Suprapubic skin (tissue), 4 donors: ENCODE results near the gene SUSD6. TPM values are rescaled to one million over a fixed set of nuclear protein-coding genes. Genes with fewer than 3 reads are reported as not detected.

Source experiments
- DNase-seq, 2 donors: peaks; one replicate each; pipeline ENCODE4 v3.0.0-alpha.2; 2019; ENCODE audit warnings: low spot score in 2 of 2
- H3K27ac ChIP-seq: fragments of 200-600 bp; sonication (generic); one replicate; pipeline ENCODE4 v1.5.1; 2019
- H3K27me3 ChIP-seq: fragments of 200-600 bp; sonication (generic); one replicate; pipeline ENCODE4 v1.5.1; 2019
- H3K36me3 ChIP-seq: fragments of 200-600 bp; sonication (generic); one replicate; pipeline ENCODE4 v1.5.1; 2019
- H3K4me1 ChIP-seq: fragments of 200-600 bp; sonication (generic); one replicate; pipeline ENCODE4 v1.5.1; 2019
- H3K4me3 ChIP-seq: fragments of 200-600 bp; sonication (generic); one replicate; pipeline ENCODE4 v1.5.1; 2019; ENCODE audit warnings: mild to moderate bottlenecking
- H3K9me3 ChIP-seq: fragments of 200-600 bp; sonication (generic); one replicate; pipeline ENCODE4 v1.5.1; 2019
- EP300 ChIP-seq: sonication (generic); formaldehyde crosslinking; IDR thresholded peaks from one replicate; pipeline ENCODE4 v1.6.1; 2017; ENCODE audit warnings: antibody characterized with exemption
- POLR2A ChIP-seq, 2 donors: fragments of 450-650 bp; IDR thresholded peaks; one replicate each; pipeline ENCODE4 v1.6.1; 2017; ENCODE audit warnings: antibody characterized with exemption in 2 of 2, mild to moderate bottlenecking in 2 of 2, moderate library complexity in 2 of 2
- POLR2AphosphoS5 ChIP-seq, 3 donors: sonication (generic); formaldehyde crosslinking; IDR thresholded peaks; one replicate each; pipeline ENCODE4 v1.6.1; 2017; ENCODE audit warnings: antibody characterized with exemption in 3 of 3
- WGBS: methylation state at CpG from one replicate; pipeline ENCODE4 v1.1.5; 2018; 5-methylcytosine and 5-hydroxymethylcytosine counted together
- total RNA-seq, 4 donors: library from RNA; depleted of rRNA; stranded (reverse); fragments of >200 nt; gene quantifications; one replicate each; pipeline ENCODE4 v1.1.0, GENCODE V29; 2016
- TF ChIP-seq, protein P1 (sequence below), 2 donors: fragments of 200-600 bp in 1 of 2; fragments of 450-650 bp in 1 of 2; sonication (generic) in 1 of 2; IDR thresholded peaks; one replicate each; pipeline ENCODE4 v1.5.1; 2016 to 2019; ENCODE audit warnings: antibody characterized with exemption in 2 of 2, mild to moderate bottlenecking in 1 of 2, moderate library complexity in 1 of 2

Gene SUSD6
- total RNA-seq, 4 donors from 2014 or later: 45.1 to 60.4 (median 56.7) TPM

- WGBS: 39% methylated on average over 10 of the region's 11 CpGs
- DNase-seq: peak in 1 of 2 donors; percentile 79
- Histone ChIP-seq H3K36me3 (no peaks in the 10 kb centered on the region), H3K9me3 (no peaks in the 10 kb centered on the region), H3K27ac (no peak overlapping the region), H3K4me3 (no peak overlapping the region), H3K27me3 (no peaks in the 10 kb centered on the region), H3K4me1 (peaks cover 60% of the 10 kb centered on the region)
- no peak for TF ChIP-seq EP300
- TF ChIP-seq, protein P1, sequence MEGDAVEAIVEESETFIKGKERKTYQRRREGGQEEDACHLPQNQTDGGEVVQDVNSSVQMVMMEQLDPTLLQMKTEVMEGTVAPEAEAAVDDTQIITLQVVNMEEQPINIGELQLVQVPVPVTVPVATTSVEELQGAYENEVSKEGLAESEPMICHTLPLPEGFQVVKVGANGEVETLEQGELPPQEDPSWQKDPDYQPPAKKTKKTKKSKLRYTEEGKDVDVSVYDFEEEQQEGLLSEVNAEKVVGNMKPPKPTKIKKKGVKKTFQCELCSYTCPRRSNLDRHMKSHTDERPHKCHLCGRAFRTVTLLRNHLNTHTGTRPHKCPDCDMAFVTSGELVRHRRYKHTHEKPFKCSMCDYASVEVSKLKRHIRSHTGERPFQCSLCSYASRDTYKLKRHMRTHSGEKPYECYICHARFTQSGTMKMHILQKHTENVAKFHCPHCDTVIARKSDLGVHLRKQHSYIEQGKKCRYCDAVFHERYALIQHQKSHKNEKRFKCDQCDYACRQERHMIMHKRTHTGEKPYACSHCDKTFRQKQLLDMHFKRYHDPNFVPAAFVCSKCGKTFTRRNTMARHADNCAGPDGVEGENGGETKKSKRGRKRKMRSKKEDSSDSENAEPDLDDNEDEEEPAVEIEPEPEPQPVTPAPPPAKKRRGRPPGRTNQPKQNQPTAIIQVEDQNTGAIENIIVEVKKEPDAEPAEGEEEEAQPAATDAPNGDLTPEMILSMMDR (IDR thresholded peaks at IDR 0.05): no peak
- no peak for TF ChIP-seq POLR2A (IDR thresholded peaks at IDR 0.05)
- no peak for TF ChIP-seq POLR2AphosphoS5 (IDR thresholded peaks at IDR 0.05)
Measured at GRCh38 chr14:69625299-69626131, 14.1 kb downstream of the SUSD6 start.

DNA sequence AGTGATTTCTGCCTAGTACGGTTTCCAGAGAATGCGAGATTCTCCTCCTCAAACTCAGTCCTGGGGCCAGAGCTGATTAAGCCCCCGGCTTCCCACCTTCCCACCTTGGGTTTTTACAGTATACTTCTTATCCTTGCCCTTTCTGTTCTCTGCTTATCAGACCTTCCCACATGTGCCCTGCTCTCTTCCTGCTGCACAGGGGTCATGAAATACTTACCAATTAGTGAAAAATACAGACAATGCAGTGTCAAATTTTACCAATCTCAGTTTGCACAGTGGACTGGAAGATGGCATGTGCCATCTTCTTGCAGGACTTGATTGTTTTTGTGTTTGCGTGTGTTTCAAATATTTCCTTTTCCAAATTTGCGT lies 14.7 kb downstream of the SUSD6 start:
- Histone ChIP-seq H3K4me3 (no peak overlapping the region), H3K4me1 (peaks cover 60% of the 10 kb centered on the region)
- WGBS: 91% methylated on average over 5 of the region's 5 CpGs

DNA sequence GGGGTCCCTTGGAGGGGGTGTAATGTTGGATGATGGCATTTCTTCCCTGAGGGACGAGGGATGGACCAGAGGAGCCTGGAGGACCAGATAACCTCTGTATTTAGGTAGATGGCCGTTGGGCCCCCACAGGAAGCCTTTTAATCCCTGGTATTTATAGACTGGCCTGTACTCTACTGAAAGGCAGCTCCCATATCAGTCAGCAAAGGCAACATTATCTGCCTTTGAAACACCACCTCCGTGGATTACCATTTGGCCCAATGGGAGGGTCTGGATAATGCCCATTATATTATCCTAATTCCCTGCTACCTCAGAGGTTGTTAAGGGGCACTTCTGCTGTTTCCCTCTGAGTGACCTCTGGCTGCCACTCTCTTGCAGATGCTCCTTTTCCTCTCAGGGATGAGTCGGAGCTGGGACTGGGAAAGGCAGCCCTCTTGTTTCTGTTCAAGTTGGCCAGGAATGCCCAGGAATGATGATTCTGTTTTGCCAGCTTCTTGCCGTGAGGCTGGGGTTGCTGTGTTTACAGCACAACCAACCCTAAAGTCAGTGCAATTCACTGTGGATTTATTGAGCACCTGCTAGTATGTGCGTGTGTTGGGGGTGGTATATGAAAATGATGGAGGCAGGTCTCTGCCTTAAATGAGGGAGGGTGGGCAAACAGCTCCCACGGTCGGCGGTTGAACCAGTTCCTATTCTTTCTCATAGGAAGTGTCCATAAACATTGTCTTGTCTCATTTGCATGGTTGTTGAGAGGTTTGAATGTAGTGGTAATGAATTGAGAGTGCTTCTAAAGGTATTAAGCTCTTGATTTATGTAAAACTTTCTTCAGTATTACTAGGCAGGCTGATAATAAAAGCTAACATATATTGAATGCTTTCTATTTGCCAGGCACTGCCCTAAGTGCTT lies 18.1 kb downstream of the SUSD6 start:
- Histone ChIP-seq H3K9me3 (no peaks in the 10 kb centered on the region), H3K36me3 (no peaks in the 10 kb centered on the region), H3K27ac (no peak overlapping the region), H3K4me1 (peaks cover 75% of the 10 kb centered on the region), H3K4me3 (no peak overlapping the region), H3K27me3 (no peaks in the 10 kb centered on the region)
- 72% methylated on average over 9 of the region's 9 CpGs for WGBS
- TF ChIP-seq POLR2A (IDR thresholded peaks at IDR 0.05) (no peak), EP300 (no peak), POLR2AphosphoS5 (IDR thresholded peaks at IDR 0.05) (no peak)
- TF ChIP-seq, protein P1 (IDR thresholded peaks at IDR 0.05): no peak
- no peak for DNase-seq

More for the DNA sequence above, 14.7 kb downstream of the SUSD6 start:
- DNase-seq: no peak
- Histone ChIP-seq H3K27ac (no peak overlapping the region), H3K36me3 (no peaks in the 10 kb centered on the region), H3K9me3 (no peaks in the 10 kb centered on the region), H3K27me3 (no peaks in the 10 kb centered on the region)
- TF ChIP-seq EP300 (no peak), POLR2AphosphoS5 (IDR thresholded peaks at IDR 0.05) (no peak), POLR2A (IDR thresholded peaks at IDR 0.05) (no peak)
- TF ChIP-seq, protein P1 (IDR thresholded peaks at IDR 0.05): no peak

DNA sequence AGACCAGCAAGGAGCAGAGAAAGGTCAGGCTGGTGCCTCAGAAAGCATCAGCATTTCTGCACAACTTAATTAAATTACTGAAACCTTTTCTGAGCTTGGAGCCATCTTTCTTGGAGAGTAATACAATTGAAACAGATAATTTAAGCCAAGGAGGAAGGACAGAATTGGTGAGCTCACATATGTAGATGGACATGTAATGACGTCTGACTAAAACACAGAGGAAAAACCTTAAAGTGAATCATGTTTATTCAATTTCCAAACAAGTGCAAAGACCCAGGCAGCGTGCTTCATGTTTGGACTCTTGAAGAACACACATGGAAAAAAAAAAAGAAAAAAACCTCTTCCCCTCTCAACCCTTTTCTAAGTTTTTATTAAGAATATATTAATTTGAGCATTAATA lies 19.0 kb downstream of the SUSD6 start:
- Histone ChIP-seq H3K36me3 (no peaks in the 10 kb centered on the region), H3K27me3 (no peaks in the 10 kb centered on the region), H3K9me3 (no peaks in the 10 kb centered on the region), H3K4me3 (no peak overlapping the region), H3K27ac (no peak overlapping the region), H3K4me1 (peaks cover 76% of the 10 kb centered on the region)
- TF ChIP-seq EP300 (no peak), POLR2AphosphoS5 (IDR thresholded peaks at IDR 0.05) (no peak), POLR2A (IDR thresholded peaks at IDR 0.05) (no peak)
- TF ChIP-seq, protein P1 (IDR thresholded peaks at IDR 0.05): no peak
- WGBS: 71% methylated on average over 2 of the region's 2 CpGs
- no peak for DNase-seq

- H3K27me3 ChIP-seq: no peaks in the 10 kb centered on the region
- no peak overlapping the region for H3K4me3 ChIP-seq
- WGBS: 70% methylated on average over 4 of the region's 4 CpGs
- DNase-seq: no peak
- no peaks in the 10 kb centered on the region for H3K9me3 ChIP-seq
- H3K27ac ChIP-seq: no peak overlapping the region
- no peaks in the 10 kb centered on the region for H3K36me3 ChIP-seq
- no peak for TF ChIP-seq EP300
- TF ChIP-seq, protein P1 (IDR thresholded peaks at IDR 0.05): no peak
- no peak for TF ChIP-seq POLR2AphosphoS5 (IDR thresholded peaks at IDR 0.05)
- TF ChIP-seq POLR2A (IDR thresholded peaks at IDR 0.05): no peak
- H3K4me1 ChIP-seq: peaks cover 78% of the 10 kb centered on the region
Measured at GRCh38 chr14:69631509-69631908, 20.1 kb downstream of the SUSD6 start.
